ENCODE measurements around the gene IFI27.
"Not testable (repeated sequence)": the region's sequence is repeated elsewhere in the genome, so short reads cannot be mapped to it uniquely, and the experiment has no call there.

The IFI27 gene

GRCh38 chr14:94110552-94111181, at the start of gene IFI27:
IFI27 (plus strand) TSS chr14:94110736.
- DNase-seq (ENCODE audit: low read depth in 2 of 2): no peak

GRCh38 chr14:94062344-94062940, 48.1 kb upstream of the IFI27 start:
- DNase-seq (ENCODE audit: low read depth in 2 of 2): no peak

- DNase-seq (ENCODE audit: low read depth in 2 of 2): no peak
These were observed 44.4 kb upstream of the IFI27 start for GRCh38 chr14:94066089-94066676.

GRCh38 chr14:94072076-94072475, 38.5 kb upstream of the IFI27 start:
- DNase-seq (ENCODE audit: low read depth in 2 of 2): not testable (repeated sequence)

GRCh38 chr14:94074534-94074933, 36.0 kb upstream of the IFI27 start:
- DNase-seq (ENCODE audit: low read depth in 2 of 2): no peak

GRCh38 chr14:94075008-94075407, 35.5 kb upstream of the IFI27 start:
- no peak for DNase-seq (ENCODE audit: low read depth in 2 of 2)

- DNase-seq (ENCODE audit: low read depth in 2 of 2): no peak
These were observed 33.3 kb upstream of the IFI27 start for GRCh38 chr14:94077111-94077821.

- no peak for DNase-seq (ENCODE audit: low read depth in 2 of 2)
These were observed 32.7 kb upstream of the IFI27 start for GRCh38 chr14:94077823-94078222.

GRCh38 chr14:94079891-94080620, 30.5 kb upstream of the IFI27 start:
- no peak for DNase-seq (ENCODE audit: low read depth in 2 of 2)

- peak; percentile 89 to 95 for DNase-seq (ENCODE audit: low read depth in 2 of 2)
These were observed 29.7 kb upstream of the IFI27 start, which contains the start of the genes DDX24 and IFI27L1 for GRCh38 chr14:94080621-94081385. DDX24 (minus strand) TSS chr14:94081202; CDS start chr14:94079742, 1,460 bp downstream. IFI27L1 (plus strand) TSS chr14:94081310; CDS start chr14:94096938, 15,628 bp downstream.

GRCh38 chr14:94081386-94081820, 29.1 kb upstream of the IFI27 start:
- DNase-seq (ENCODE audit: low read depth in 2 of 2): no peak

- no peak for DNase-seq (ENCODE audit: low read depth in 2 of 2)
These were observed 22.6 kb upstream of the IFI27 start for GRCh38 chr14:94087891-94088290.

GRCh38 chr14:94088516-94088915, 22.0 kb upstream of the IFI27 start:
- no peak for DNase-seq (ENCODE audit: low read depth in 2 of 2)

- DNase-seq (ENCODE audit: low read depth in 2 of 2): no peak
These were observed 21.1 kb upstream of the IFI27 start for GRCh38 chr14:94089479-94089878.

- no peak for DNase-seq (ENCODE audit: low read depth in 2 of 2)
These were observed 17.1 kb upstream of the IFI27 start for GRCh38 chr14:94093418-94093817.

GRCh38 chr14:94097091-94097490, 13.4 kb upstream of the IFI27 start:
- DNase-seq (ENCODE audit: low read depth in 2 of 2): no peak

GRCh38 chr14:94098326-94098992, 12.1 kb upstream of the IFI27 start:
- DNase-seq (ENCODE audit: low read depth in 2 of 2): no peak

GRCh38 chr14:94099006-94099405, 11.5 kb upstream of the IFI27 start:
- DNase-seq (ENCODE audit: low read depth in 2 of 2): no peak

GRCh38 chr14:94100847-94101246, 9.7 kb upstream of the IFI27 start:
- no peak for DNase-seq (ENCODE audit: low read depth in 2 of 2)

- DNase-seq (ENCODE audit: low read depth in 2 of 2): no peak
These were observed 8.8 kb upstream of the IFI27 start for GRCh38 chr14:94101748-94102147.
